PC-9 (cell line): ENCODE results near the gene MYO5B. TPM values are rescaled to one million over a fixed set of nuclear protein-coding genes. Genes with fewer than 3 reads are reported as not detected.

Experiments
- BruUV-seq: library from RNA; stranded (reverse); fragments of 400-500 nt; replicated peaks from 2 replicates; lab custom pipeline; 2021; lab: Mats Ljungman, UMichigan
- CTCF ChIA-PET: fragments of 300-600 bp; sonication (Branson Sonifier 250); formaldehyde crosslinking; loops from one replicate; lab custom pipeline; 2022; ENCODE audit warnings: antibody characterized with exemption; lab: Charles Lee
- POLR2A ChIA-PET: fragments of 300-600 bp; sonication (Branson Sonifier 250); formaldehyde crosslinking; loops from one replicate; lab custom pipeline; 2022; ENCODE audit warnings: antibody characterized with exemption; ENCODE audit not compliant: unreplicated experiment; lab: Charles Lee
- DNase-seq, 2 experiments: peaks; one replicate each; pipeline versions ENCODE4 v3.0.0 to v3.0.0-alpha.2; 2015 to 2022; ENCODE audit warnings: mixed read lengths in 1 of 2
- H2AFZ ChIP-seq: fragments of 200-600 bp; sonication (generic); 2 replicates; pipeline ENCODE4 v1.8.1; 2017; ENCODE audit warnings: antibody characterized with exemption
- H3F3A ChIP-seq: fragments of 200-600 bp; sonication (generic); 2 replicates; pipeline ENCODE4 v1.8.1; 2017; ENCODE audit warnings: antibody characterized with exemption, mild to moderate bottlenecking, low read depth; ENCODE audit not compliant: insufficient read depth
- H3K27ac ChIP-seq: fragments of 200-600 bp; sonication (generic); 2 replicates; pipeline ENCODE4 v1.6.1; 2016; ENCODE audit warnings: mixed run types
- H3K27me3 ChIP-seq: fragments of 200-600 bp; sonication (generic); 2 replicates; pipeline ENCODE4 v1.6.1; 2016; ENCODE audit warnings: low read depth, mixed run types; ENCODE audit not compliant: insufficient read depth
- H3K36me3 ChIP-seq: fragments of 200-600 bp; sonication (generic); 2 replicates; pipeline ENCODE4 v1.6.1; 2016; ENCODE audit warnings: low read depth, mixed run types
- H3K4me1 ChIP-seq: fragments of 200-600 bp; sonication (generic); replicated peaks from 2 replicates; pipeline ENCODE4 v1.6.1; 2016; ENCODE audit warnings: mixed run types; ENCODE audit not compliant: insufficient read depth
- H3K4me2 ChIP-seq: fragments of 200-600 bp; sonication (generic); 2 replicates; pipeline ENCODE4 v1.6.1; 2017; ENCODE audit warnings: mixed run types
- H3K4me3 ChIP-seq: fragments of 200-600 bp; sonication (generic); 2 replicates; pipeline ENCODE4 v1.6.1; 2016; ENCODE audit warnings: mixed run types
- H3K79me2 ChIP-seq: fragments of 200-600 bp; sonication (generic); 2 replicates; pipeline ENCODE4 v1.6.1; 2017; ENCODE audit warnings: low read depth, mixed run types
- H3K9me2 ChIP-seq: fragments of 200-600 bp; sonication (generic); 2 replicates; pipeline ENCODE4 v1.8.1; 2017; ENCODE audit warnings: mild to moderate bottlenecking; ENCODE audit not compliant: insufficient read depth
- H3K9me3 ChIP-seq: fragments of 200-600 bp; sonication (generic); 2 replicates; pipeline ENCODE4 v1.8.1; 2016; ENCODE audit warnings: low read depth; ENCODE audit not compliant: insufficient read depth
- H4K20me1 ChIP-seq: fragments of 200-600 bp; sonication (generic); 2 replicates; pipeline ENCODE4 v1.8.1; 2017; ENCODE audit not compliant: insufficient read depth
- CTCF ChIP-seq: fragments of 200-600 bp; sonication (generic); conservative IDR thresholded peaks from 2 replicates; pipeline ENCODE4 v1.6.1; 2017; ENCODE audit warnings: mixed run types, antibody characterized with exemption, mild to moderate bottlenecking, moderate library complexity
- EZH2 ChIP-seq: fragments of 200-600 bp; sonication (generic); IDR thresholded peaks from 2 replicates; pipeline ENCODE4 v1.8.0; 2017; ENCODE audit warnings: antibody characterized with exemption, low read depth
- intact Hi-C: fragments of 100-400 bp; cut with micrococcal nuclease; formaldehyde crosslinking; loops from one replicate; pipeline ENCODE4 v1.10.0; 2022; ENCODE audit not compliant: unreplicated experiment
- total RNA-seq: library from RNA; stranded (reverse); gene quantifications from 2 replicates; pipeline ENCODE4 v1.2.3, GENCODE V29; 2021

MYO5B gene
- total RNA-seq, 1 experiment from 2014 or later = 25.4 TPM

GRCh38 chr18:50143294-50143693, 51.7 kb downstream of the MYO5B start:
- TF ChIP-seq CTCF = peak; percentile 38; the same call in 1 of the 2 replicates
- TF ChIP-seq EZH2 = no peak
- H3K27ac ChIP-seq = peak overlapping the region; percentile 45
- no peak overlapping the region for H2AFZ ChIP-seq
- peaks cover 48% of the 10 kb centered on the region for H3K79me2 ChIP-seq
- DNase-seq = peak in 1 of 2 experiments; percentile 41
- H3K4me3 ChIP-seq = no peak overlapping the region
- intact Hi-C loops = no loop called here
- no peaks in the 10 kb centered on the region for H3K36me3 ChIP-seq
- CTCF ChIA-PET = no interaction called here
- H4K20me1 ChIP-seq = no peaks in the 10 kb centered on the region
- H3K4me2 ChIP-seq = peak overlapping the region; percentile 47
- POLR2A ChIA-PET = no interaction called here
- no peaks in the 10 kb centered on the region for H3K27me3 ChIP-seq
- H3K4me1 ChIP-seq = peaks cover 49% of the 10 kb centered on the region
- no peaks in the 10 kb centered on the region for H3K9me3 ChIP-seq
- H3F3A ChIP-seq = peaks cover 15% of the 10 kb centered on the region; the same call in 1 of the 2 replicates
- BruUV-seq = no TSS peak
- no peaks in the 10 kb centered on the region for H3K9me2 ChIP-seq

GRCh38 chr18:50142441-50143120, 52.4 kb downstream of the MYO5B start:
- CTCF ChIA-PET = interaction anchor here (0.6 kb wide), 1 partner anchor 63 kb away, joined by 7 read pairs; no protein-coding TSS in a partner anchor
- Histone ChIP-seq H3K27me3 (no peaks in the 10 kb centered on the region), H3K9me2 (no peaks in the 10 kb centered on the region), H3F3A (peaks cover 15% of the 10 kb centered on the region; the same call in 1 of the 2 replicates), H3K4me2 (no peak overlapping the region; the same call in 1 of the 2 replicates), H3K9me3 (no peaks in the 10 kb centered on the region), H3K4me1 (peaks cover 54% of the 10 kb centered on the region), H3K79me2 (peaks cover 53% of the 10 kb centered on the region), H3K36me3 (no peaks in the 10 kb centered on the region), H3K4me3 (no peak overlapping the region), H4K20me1 (no peaks in the 10 kb centered on the region), H2AFZ (no peak overlapping the region), H3K27ac (no peak overlapping the region; the same call in 1 of the 2 replicates)
- intact Hi-C loops = no loop called here
- DNase-seq = no peak
- no TSS peak for BruUV-seq
- POLR2A ChIA-PET = no interaction called here
- TF ChIP-seq CTCF (no peak), EZH2 (no peak)

- Histone ChIP-seq H3K4me1 (peaks cover 46% of the 10 kb centered on the region), H3K4me2 (peak overlapping the region; percentile 43), H2AFZ (no peak overlapping the region), H3K9me3 (no peaks in the 10 kb centered on the region), H3K9me2 (no peaks in the 10 kb centered on the region), H4K20me1 (no peaks in the 10 kb centered on the region), H3K27ac (peak overlapping the region; percentile 20; the same call in 1 of the 2 replicates), H3F3A (peaks cover 15% of the 10 kb centered on the region; the same call in 1 of the 2 replicates), H3K4me3 (no peak overlapping the region), H3K36me3 (no peaks in the 10 kb centered on the region), H3K27me3 (no peaks in the 10 kb centered on the region), H3K79me2 (peaks cover 57% of the 10 kb centered on the region)
- intact Hi-C loops = no loop called here
- BruUV-seq = no TSS peak
- DNase-seq = no peak
- ChIA-PET POLR2A (no interaction called here), CTCF (no interaction called here)
- TF ChIP-seq EZH2 = no peak
- TF ChIP-seq CTCF = no peak
Observed at GRCh38 chr18:50138181-50139064, 56.5 kb downstream of the MYO5B start.
